ENCODE data around the gene ISY1. TPM values are rescaled to one million over a fixed set of nuclear protein-coding genes. Genes with fewer than 3 reads are reported as not detected.

The ISY1 gene
- total and polyA plus RNA-seq, 2 donors (not counting 1 experiment from before 2014, with no cell fraction given), result 26.4 to 49.6 TPM

DNA sequence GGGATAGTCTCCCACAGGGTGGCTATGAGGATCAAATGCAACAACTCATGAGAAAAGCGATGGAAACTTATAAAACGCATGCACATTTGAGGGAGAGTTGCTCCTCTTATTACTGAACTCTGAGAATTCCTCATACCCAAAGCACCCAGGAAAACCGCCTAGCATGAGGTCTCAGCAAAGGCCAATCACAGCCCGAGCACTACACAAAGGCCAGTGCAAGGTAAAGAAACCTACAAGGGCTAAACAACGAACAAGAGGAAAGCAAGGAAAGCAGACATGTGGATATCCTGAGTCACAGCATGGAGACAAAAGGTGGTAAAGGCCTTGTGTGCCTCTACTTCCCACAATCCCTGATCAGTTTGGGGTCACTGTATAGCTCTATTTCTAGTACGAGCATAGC lies 46.4 kb downstream of the ISY1 start:
- peaks cover 40% of the 10 kb centered on the region for H4K20me1 ChIP-seq (ENCODE audit: control insufficient read depth, insufficient read depth, low read length, poor library complexity, severe bottlenecking)
- CTCF ChIA-PET, result interaction anchor here (0.7 kb wide), 1 partner anchor 62 kb away, joined by 3 read pairs; no protein-coding TSS in a partner anchor

More for the DNA sequence above, 46.4 kb downstream of the ISY1 start:
- H3K9me3 Mint-ChIP-seq (ENCODE audit: insufficient read depth), result no peaks in the 10 kb centered on the region
- DNase-seq, result no peak
- peaks cover 4 to 8% of the 10 kb centered on the region in 2 experiments for H3K36me3 ChIP-seq (replicated peaks in 1 of 2; ENCODE audit: control extremely low read depth in 1 of 2, control insufficient read depth in 1 of 2, extremely low read depth in 1 of 2, insufficient read depth in 2 of 2, low read length in 1 of 2)
- no peak overlapping the region for H3K4me3 Mint-ChIP-seq
- no peak overlapping the region for H3K27ac ChIP-seq (ENCODE audit: low read length in 2 of 2)
- peaks cover 23% of the 10 kb centered on the region for H3K4me1 Mint-ChIP-seq
- POLR2A ChIA-PET, result no interaction called here
- WGBS (ENCODE audit: insufficient coverage), result 100% methylated on average over 2 of the region's 6 CpGs
- intact Hi-C loops (cut with micrococcal nuclease), result no loop called here
- H3K4me3 ChIP-seq (ENCODE audit: control extremely low read depth in 1 of 5, extremely low read depth in 1 of 5, insufficient read depth in 1 of 5, low read depth in 2 of 5, low read length in 4 of 5), result no peak overlapping the region
- no peaks in the 10 kb centered on the region for H3K9me3 ChIP-seq (ENCODE audit: control extremely low read depth in 1 of 3, control insufficient read depth in 2 of 3, insufficient read depth in 1 of 3, low read length in 2 of 3)
- TF ChIP-seq CTCF (IDR thresholded peaks at IDR 0.05) (no peak), EZH2 (IDR thresholded peaks at IDR 0.05; ENCODE audit: borderline replicate concordance, insufficient read depth, low read depth, low read length, poor library complexity, severe bottlenecking) (no peak)
- H3K9ac ChIP-seq (ENCODE audit: low read length), result no peak overlapping the region
- no peak overlapping the region for H3K4me2 ChIP-seq (replicated peaks; ENCODE audit: low read depth, low read length, poor library complexity, severe bottlenecking)
- ATAC-seq (ENCODE audit: low read depth), result no peak
- no peaks in the 10 kb centered on the region for H3K27me3 Mint-ChIP-seq
- H3K79me2 ChIP-seq (ENCODE audit: control insufficient read depth, insufficient read depth, low read length), result peaks cover 87% of the 10 kb centered on the region
- H3K27ac Mint-ChIP-seq, result no peak overlapping the region
- H3K27me3 ChIP-seq (replicated peaks in 1 of 4; ENCODE audit: control extremely low read depth in 1 of 4, control insufficient read depth in 3 of 4, insufficient read depth in 4 of 4, low read length in 3 of 4), result no peaks in the 10 kb centered on the region
- H3K4me1 ChIP-seq (ENCODE audit: control insufficient read depth in 2 of 2, insufficient read depth in 2 of 2, low read length in 2 of 2), result peaks cover 15 to 16% of the 10 kb centered on the region in 2 donors
- no peak overlapping the region for H2AFZ ChIP-seq (ENCODE audit: insufficient read depth, low read depth, low read length, poor library complexity, severe bottlenecking)

All from B cell (primary cell).